GM23338 (cell line): ENCODE results near the gene BABAM1. TPM values are rescaled to one million over a fixed set of nuclear protein-coding genes. Genes with fewer than 3 reads are reported as not detected.
"Not testable (repeated sequence)": the region's sequence is repeated elsewhere in the genome, so short reads cannot be mapped to it uniquely, and the experiment has no call there.

ENCODE experiments used
- ATAC-seq: fragments of 200-7000 bp; cut with Tn5 transposase; 3 replicates; pipeline ENCODE4 v1.9.1; 2020
- DNase-seq: peaks from one replicate; pipeline ENCODE4 v3.0.0-alpha.2; 2015; ENCODE audit warnings: low spot score
- H2AFZ ChIP-seq: fragments of 200-600 bp; sonication (generic); 2 replicates; pipeline ENCODE4 v1.8.0; 2016; ENCODE audit warnings: antibody characterized with exemption, mild to moderate bottlenecking, moderate library complexity
- H3F3A ChIP-seq: fragments of 200-600 bp; sonication (generic); replicated peaks from 2 replicates; pipeline ENCODE4 v1.8.0; 2017; ENCODE audit warnings: antibody characterized with exemption, mixed run types, low read depth
- H3K27ac ChIP-seq: fragments of 200-600 bp; sonication (generic); 2 replicates; pipeline ENCODE4 v1.6.1; 2016; ENCODE audit warnings: low read depth
- H3K27me3 ChIP-seq: fragments of 200-600 bp; sonication (generic); 2 replicates; pipeline ENCODE4 v1.8.0; 2016; ENCODE audit warnings: mild to moderate bottlenecking, mixed run types, moderate library complexity; ENCODE audit not compliant: insufficient read depth
- H3K36me3 ChIP-seq: fragments of 200-600 bp; sonication (generic); 2 replicates; pipeline ENCODE4 v1.8.0; 2016; ENCODE audit warnings: mild to moderate bottlenecking; ENCODE audit not compliant: insufficient read depth
- H3K4me1 ChIP-seq: fragments of 200-600 bp; sonication (generic); 2 replicates; pipeline ENCODE4 v1.8.0; 2016; ENCODE audit warnings: mild to moderate bottlenecking, moderate library complexity; ENCODE audit not compliant: insufficient read depth
- H3K4me2 ChIP-seq: fragments of 200-600 bp; sonication (generic); 2 replicates; pipeline ENCODE4 v1.7.1; 2017; ENCODE audit warnings: mixed run types
- H3K4me3 ChIP-seq: fragments of 200-600 bp; sonication (generic); 2 replicates; pipeline ENCODE4 v1.6.1; 2016; ENCODE audit warnings: mixed run types
- H3K79me2 ChIP-seq: fragments of 200-600 bp; sonication (generic); replicated peaks from 2 replicates; pipeline ENCODE4 v1.8.0; 2017; ENCODE audit warnings: mild to moderate bottlenecking; ENCODE audit not compliant: insufficient read depth
- H3K9me2 ChIP-seq: fragments of 200-600 bp; sonication (generic); 2 replicates; pipeline ENCODE4 v1.8.0; 2017; ENCODE audit not compliant: insufficient read depth
- H4K20me1 ChIP-seq: fragments of 200-600 bp; sonication (generic); replicated peaks from 2 replicates; pipeline ENCODE4 v1.8.0; 2017; ENCODE audit warnings: mild to moderate bottlenecking; ENCODE audit not compliant: insufficient read depth
- H3K27ac Mint-ChIP-seq: 2 replicates; pipeline ENCODE4 v1.8.0; 2020; ENCODE audit warnings: inconsistent platforms, mild to moderate bottlenecking, moderate library complexity, mixed read lengths
- H3K27me3 Mint-ChIP-seq: 3 replicates; pipeline ENCODE4 v1.8.0; 2022; ENCODE audit warnings: low read depth, mild to moderate bottlenecking, moderate library complexity, mixed read lengths, inconsistent platforms; ENCODE audit not compliant: insufficient read depth, poor library complexity
- H3K36me3 Mint-ChIP-seq: 3 replicates; pipeline ENCODE4 v1.8.0; 2021; ENCODE audit warnings: low read depth, mild to moderate bottlenecking, inconsistent platforms, moderate library complexity, mixed read lengths
- H3K4me1 Mint-ChIP-seq: 3 replicates; pipeline ENCODE4 v1.8.0; 2020; ENCODE audit warnings: mild to moderate bottlenecking, inconsistent platforms, mixed read lengths
- H3K4me3 Mint-ChIP-seq: 3 replicates; pipeline ENCODE4 v1.8.0; 2021; ENCODE audit warnings: moderate library complexity, mild to moderate bottlenecking, inconsistent platforms, mixed read lengths
- H3K9me3 Mint-ChIP-seq: 3 replicates; pipeline ENCODE4 v1.8.0; 2020; ENCODE audit warnings: moderate library complexity, mild to moderate bottlenecking, inconsistent platforms, mixed read lengths
- CREB1 ChIP-seq: fragments of 250-450 bp; sonication (Bioruptor Pico); IDR thresholded peaks from 2 replicates; pipeline ENCODE4 v1.5.0; 2020; ENCODE audit warnings: low read depth, mild to moderate bottlenecking, moderate library complexity
- JUNB ChIP-seq: IDR thresholded peaks from one replicate; pipeline ENCODE4 v1.6.1; 2016; ENCODE audit warnings: antibody characterized with exemption; ENCODE audit not compliant: unreplicated experiment
- POLR2AphosphoS5 ChIP-seq: IDR thresholded peaks from 2 replicates; pipeline ENCODE4 v1.6.1; 2016; ENCODE audit warnings: antibody characterized with exemption, low read depth
- ZNF331 ChIP-seq: fragments of 250-450 bp; sonication (Bioruptor Pico); IDR thresholded peaks from 2 replicates; pipeline ENCODE4 v1.5.0; 2020; ENCODE audit warnings: low read depth, mild to moderate bottlenecking, moderate library complexity
- polyA plus RNA-seq: library from polyadenylated mRNA; unstranded; fragments of >200 nt; fragmentation: Nextera tagmentation; extraction: Ambion mirVana; gene quantifications from 2 replicates; pipeline ENCODE4 v1.2.1, GENCODE V29; 2016
- total RNA-seq: library from RNA; depleted of rRNA; stranded (reverse); fragments of >200 nt; shearing (Covaris generic); gene quantifications from 2 replicates; pipeline ENCODE4 v1.2.3, GENCODE V29; 2014
- TF ChIP-seq, protein P1 (sequence below): fragments of 250-450 bp; sonication (Bioruptor Pico); IDR thresholded peaks from 2 replicates; pipeline ENCODE4 v1.5.0; 2020; ENCODE audit warnings: mild to moderate bottlenecking, moderate library complexity
- TF ChIP-seq, protein P2 (sequence below): IDR thresholded peaks from one replicate; pipeline ENCODE4 v1.6.1; 2018; ENCODE audit warnings: antibody characterized with exemption; ENCODE audit not compliant: unreplicated experiment
- TF ChIP-seq, protein P3 (sequence below), 2 experiments: fragments of 200-600 bp in 1 of 2; sonication (generic) in 1 of 2; conservative IDR thresholded peaks; 2 replicates each; pipeline versions ENCODE4 v1.5.1 to v1.6.1; 2016 to 2017; ENCODE audit warnings: antibody characterized with exemption in 2 of 2, low read depth in 2 of 2, mild to moderate bottlenecking in 2 of 2, moderate library complexity in 1 of 2

BABAM1 gene
- total and polyA plus RNA-seq, 2 experiments from 2014 or later = 78.1 to 95.0 TPM

DNA sequence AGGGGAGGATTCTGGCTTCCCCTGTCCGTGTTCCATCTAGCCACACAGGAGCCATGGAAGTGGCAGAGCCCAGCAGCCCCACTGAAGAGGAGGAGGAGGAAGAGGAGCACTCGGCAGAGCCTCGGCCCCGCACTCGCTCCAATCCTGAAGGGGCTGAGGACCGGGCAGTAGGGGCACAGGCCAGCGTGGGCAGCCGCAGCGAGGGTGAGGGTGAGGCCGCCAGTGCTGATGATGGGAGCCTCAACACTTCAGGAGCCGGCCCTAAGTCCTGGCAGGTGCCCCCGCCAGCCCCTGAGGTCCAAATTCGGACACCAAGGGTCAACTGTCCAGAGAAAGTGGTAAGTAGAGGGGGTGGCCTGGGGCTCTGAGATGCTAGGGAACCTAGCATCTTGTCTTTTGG is 1.5 kb downstream of the BABAM1 start (continued):
- TF ChIP-seq, protein P1, sequence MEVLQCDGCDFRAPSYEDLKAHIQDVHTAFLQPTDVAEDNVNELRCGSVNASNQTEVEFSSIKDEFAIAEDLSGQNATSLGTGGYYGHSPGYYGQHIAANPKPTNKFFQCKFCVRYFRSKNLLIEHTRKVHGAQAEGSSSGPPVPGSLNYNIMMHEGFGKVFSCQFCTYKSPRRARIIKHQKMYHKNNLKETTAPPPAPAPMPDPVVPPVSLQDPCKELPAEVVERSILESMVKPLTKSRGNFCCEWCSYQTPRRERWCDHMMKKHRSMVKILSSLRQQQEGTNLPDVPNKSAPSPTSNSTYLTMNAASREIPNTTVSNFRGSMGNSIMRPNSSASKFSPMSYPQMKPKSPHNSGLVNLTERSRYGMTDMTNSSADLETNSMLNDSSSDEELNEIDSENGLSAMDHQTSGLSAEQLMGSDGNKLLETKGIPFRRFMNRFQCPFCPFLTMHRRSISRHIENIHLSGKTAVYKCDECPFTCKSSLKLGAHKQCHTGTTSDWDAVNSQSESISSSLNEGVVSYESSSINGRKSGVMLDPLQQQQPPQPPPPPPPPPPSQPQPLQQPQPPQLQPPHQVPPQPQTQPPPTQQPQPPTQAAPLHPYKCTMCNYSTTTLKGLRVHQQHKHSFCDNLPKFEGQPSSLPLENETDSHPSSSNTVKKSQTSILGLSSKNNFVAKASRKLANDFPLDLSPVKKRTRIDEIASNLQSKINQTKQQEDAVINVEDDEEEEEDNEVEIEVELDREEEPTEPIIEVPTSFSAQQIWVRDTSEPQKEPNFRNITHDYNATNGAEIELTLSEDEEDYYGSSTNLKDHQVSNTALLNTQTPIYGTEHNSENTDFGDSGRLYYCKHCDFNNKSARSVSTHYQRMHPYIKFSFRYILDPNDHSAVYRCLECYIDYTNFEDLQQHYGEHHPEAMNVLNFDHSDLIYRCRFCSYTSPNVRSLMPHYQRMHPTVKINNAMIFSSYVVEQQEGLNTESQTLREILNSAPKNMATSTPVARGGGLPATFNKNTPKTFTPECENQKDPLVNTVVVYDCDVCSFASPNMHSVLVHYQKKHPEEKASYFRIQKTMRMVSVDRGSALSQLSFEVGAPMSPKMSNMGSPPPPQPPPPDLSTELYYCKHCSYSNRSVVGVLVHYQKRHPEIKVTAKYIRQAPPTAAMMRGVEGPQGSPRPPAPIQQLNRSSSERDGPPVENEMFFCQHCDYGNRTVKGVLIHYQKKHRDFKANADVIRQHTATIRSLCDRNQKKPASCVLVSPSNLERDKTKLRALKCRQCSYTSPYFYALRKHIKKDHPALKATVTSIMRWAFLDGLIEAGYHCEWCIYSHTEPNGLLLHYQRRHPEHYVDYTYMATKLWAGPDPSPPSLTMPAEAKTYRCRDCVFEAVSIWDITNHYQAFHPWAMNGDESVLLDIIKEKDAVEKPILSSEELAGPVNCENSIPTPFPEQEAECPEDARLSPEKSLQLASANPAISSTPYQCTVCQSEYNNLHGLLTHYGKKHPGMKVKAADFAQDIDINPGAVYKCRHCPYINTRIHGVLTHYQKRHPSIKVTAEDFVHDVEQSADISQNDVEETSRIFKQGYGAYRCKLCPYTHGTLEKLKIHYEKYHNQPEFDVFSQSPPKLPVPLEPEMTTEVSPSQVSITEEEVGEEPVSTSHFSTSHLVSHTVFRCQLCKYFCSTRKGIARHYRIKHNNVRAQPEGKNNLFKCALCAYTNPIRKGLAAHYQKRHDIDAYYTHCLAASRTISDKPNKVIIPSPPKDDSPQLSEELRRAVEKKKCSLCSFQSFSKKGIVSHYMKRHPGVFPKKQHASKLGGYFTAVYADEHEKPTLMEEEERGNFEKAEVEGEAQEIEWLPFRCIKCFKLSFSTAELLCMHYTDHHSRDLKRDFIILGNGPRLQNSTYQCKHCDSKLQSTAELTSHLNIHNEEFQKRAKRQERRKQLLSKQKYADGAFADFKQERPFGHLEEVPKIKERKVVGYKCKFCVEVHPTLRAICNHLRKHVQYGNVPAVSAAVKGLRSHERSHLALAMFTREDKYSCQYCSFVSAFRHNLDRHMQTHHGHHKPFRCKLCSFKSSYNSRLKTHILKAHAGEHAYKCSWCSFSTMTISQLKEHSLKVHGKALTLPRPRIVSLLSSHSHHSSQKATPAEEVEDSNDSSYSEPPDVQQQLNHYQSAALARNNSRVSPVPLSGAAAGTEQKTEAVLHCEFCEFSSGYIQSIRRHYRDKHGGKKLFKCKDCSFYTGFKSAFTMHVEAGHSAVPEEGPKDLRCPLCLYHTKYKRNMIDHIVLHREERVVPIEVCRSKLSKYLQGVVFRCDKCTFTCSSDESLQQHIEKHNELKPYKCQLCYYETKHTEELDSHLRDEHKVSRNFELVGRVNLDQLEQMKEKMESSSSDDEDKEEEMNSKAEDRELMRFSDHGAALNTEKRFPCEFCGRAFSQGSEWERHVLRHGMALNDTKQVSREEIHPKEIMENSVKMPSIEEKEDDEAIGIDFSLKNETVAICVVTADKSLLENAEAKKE (CRISPR knock-in tag) = no peak
- no peak for TF ChIP-seq POLR2AphosphoS5
- TF ChIP-seq JUNB = no peak

DNA sequence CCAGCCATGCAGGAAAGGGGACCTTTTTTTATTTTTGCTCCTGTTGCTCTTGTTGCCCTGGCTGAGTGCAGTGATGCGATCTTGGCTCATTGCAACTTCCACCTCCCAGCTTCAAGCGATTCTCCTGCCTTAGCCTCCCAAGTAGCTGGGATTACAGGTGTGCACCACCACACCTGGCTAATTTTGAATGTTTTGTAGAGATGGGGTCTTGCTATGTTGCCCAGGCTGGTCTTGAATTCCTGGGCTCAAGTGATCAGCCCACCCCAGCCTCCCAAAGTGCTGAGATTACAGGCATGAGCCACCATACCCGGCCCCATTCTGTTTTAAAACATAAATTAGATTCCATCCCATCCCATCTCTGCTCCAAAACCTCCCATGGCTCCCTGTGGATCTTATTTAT is 7.6 kb downstream of the BABAM1 start:
- H2AFZ ChIP-seq, H3K9me2 ChIP-seq, H3K27ac ChIP-seq, H3K27me3 ChIP-seq, H3K27ac Mint-ChIP-seq, H3K9me3 Mint-ChIP-seq, H3K4me1 Mint-ChIP-seq, H3K4me2 ChIP-seq, H3K79me2 ChIP-seq, H3K4me1 ChIP-seq, DNase-seq, H3K4me3 ChIP-seq, H4K20me1 ChIP-seq, ATAC-seq, H3K4me3 Mint-ChIP-seq, H3K27me3 Mint-ChIP-seq: not testable (repeated sequence)
- peaks cover 70% of the 10 kb centered on the region for H3K36me3 Mint-ChIP-seq
- Histone ChIP-seq H3K36me3 (peaks cover 16% of the 10 kb centered on the region), H3F3A (peaks cover 15% of the 10 kb centered on the region)

DNA sequence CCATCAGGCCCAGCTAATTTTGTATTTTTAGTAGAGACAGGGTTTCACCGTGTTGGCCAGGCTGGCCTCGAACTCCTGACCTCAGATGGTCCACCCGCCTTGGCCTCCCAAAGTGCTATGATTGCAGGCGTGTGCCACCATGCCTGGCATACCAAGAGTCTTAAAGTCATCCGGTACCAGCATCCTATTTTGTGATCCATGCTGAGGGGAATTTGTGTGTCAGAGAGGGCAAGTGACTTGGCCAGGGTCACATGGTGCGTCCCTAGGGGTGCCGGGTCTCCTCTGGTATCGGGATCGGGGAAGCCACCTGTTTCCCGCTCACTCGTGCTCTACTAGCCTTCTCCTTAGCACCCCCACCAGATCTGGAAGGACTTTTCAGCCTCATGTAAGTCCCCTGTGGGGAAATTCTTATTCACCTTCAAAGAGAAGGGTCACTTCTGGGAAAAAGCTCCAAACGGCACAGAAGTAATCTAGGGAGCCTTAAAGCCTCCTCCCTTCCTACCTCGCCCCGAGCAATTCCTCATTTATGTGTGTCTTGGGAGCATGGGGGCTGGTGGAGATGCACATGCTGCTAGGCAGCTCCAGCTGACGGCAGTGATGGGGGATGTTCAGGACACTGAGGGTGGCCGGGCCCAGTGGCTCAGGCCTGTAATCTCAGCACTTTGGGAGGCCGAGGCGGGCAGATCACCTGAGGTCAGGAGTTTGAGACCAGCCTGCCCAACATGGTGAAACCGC is 8.4 kb downstream of the BABAM1 start:
- H3K36me3 ChIP-seq = peaks cover 12% of the 10 kb centered on the region
- no peak overlapping the region for H3K27ac ChIP-seq
- no peaks in the 10 kb centered on the region for H4K20me1 ChIP-seq
- no peaks in the 10 kb centered on the region for H3K4me1 ChIP-seq
- Mint-ChIP-seq H3K27ac (no peak overlapping the region), H3K27me3 (peaks cover 9% of the 10 kb centered on the region), H3K36me3 (peaks cover 62% of the 10 kb centered on the region), H3K9me3 (no peaks in the 10 kb centered on the region), H3K4me3 (no peak overlapping the region), H3K4me1 (no peaks in the 10 kb centered on the region)
- no peaks in the 10 kb centered on the region for H3K27me3 ChIP-seq
- ATAC-seq (no peak), DNase-seq (no peak)
- H3K4me2 ChIP-seq = no peak overlapping the region
- no peaks in the 10 kb centered on the region for H3K9me2 ChIP-seq
- H3K4me3 ChIP-seq = no peak overlapping the region
- H3F3A ChIP-seq = peaks cover 15% of the 10 kb centered on the region
- H2AFZ ChIP-seq = no peak overlapping the region
- TF ChIP-seq, protein P2, sequence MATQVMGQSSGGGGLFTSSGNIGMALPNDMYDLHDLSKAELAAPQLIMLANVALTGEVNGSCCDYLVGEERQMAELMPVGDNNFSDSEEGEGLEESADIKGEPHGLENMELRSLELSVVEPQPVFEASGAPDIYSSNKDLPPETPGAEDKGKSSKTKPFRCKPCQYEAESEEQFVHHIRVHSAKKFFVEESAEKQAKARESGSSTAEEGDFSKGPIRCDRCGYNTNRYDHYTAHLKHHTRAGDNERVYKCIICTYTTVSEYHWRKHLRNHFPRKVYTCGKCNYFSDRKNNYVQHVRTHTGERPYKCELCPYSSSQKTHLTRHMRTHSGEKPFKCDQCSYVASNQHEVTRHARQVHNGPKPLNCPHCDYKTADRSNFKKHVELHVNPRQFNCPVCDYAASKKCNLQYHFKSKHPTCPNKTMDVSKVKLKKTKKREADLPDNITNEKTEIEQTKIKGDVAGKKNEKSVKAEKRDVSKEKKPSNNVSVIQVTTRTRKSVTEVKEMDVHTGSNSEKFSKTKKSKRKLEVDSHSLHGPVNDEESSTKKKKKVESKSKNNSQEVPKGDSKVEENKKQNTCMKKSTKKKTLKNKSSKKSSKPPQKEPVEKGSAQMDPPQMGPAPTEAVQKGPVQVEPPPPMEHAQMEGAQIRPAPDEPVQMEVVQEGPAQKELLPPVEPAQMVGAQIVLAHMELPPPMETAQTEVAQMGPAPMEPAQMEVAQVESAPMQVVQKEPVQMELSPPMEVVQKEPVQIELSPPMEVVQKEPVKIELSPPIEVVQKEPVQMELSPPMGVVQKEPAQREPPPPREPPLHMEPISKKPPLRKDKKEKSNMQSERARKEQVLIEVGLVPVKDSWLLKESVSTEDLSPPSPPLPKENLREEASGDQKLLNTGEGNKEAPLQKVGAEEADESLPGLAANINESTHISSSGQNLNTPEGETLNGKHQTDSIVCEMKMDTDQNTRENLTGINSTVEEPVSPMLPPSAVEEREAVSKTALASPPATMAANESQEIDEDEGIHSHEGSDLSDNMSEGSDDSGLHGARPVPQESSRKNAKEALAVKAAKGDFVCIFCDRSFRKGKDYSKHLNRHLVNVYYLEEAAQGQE = no peak
- TF ChIP-seq CREB1 (CRISPR knock-in tag) = no peak
- TF ChIP-seq ZNF331 = no peak
- TF ChIP-seq, protein P3, sequence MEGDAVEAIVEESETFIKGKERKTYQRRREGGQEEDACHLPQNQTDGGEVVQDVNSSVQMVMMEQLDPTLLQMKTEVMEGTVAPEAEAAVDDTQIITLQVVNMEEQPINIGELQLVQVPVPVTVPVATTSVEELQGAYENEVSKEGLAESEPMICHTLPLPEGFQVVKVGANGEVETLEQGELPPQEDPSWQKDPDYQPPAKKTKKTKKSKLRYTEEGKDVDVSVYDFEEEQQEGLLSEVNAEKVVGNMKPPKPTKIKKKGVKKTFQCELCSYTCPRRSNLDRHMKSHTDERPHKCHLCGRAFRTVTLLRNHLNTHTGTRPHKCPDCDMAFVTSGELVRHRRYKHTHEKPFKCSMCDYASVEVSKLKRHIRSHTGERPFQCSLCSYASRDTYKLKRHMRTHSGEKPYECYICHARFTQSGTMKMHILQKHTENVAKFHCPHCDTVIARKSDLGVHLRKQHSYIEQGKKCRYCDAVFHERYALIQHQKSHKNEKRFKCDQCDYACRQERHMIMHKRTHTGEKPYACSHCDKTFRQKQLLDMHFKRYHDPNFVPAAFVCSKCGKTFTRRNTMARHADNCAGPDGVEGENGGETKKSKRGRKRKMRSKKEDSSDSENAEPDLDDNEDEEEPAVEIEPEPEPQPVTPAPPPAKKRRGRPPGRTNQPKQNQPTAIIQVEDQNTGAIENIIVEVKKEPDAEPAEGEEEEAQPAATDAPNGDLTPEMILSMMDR (conservative IDR thresholded peaks at IDR 0.05; ENCODE audit: low read depth in 2 of 2) = no peak
- no peak for TF ChIP-seq JUNB
- H3K79me2 ChIP-seq = no peaks in the 10 kb centered on the region
